Transverse colon (tissue), 4 donors: ENCODE results near the gene ILDR1. TPM values are rescaled to one million over a fixed set of nuclear protein-coding genes. Genes with fewer than 3 reads are reported as not detected.

Experiments used
- DNase-seq: peaks from one replicate; pipeline ENCODE4 v3.0.0-alpha.2; 2019
- H3K27ac ChIP-seq, 4 donors: fragments of 200-600 bp; sonication (generic); 2 replicates each; pipeline ENCODE4 v1.5.1; 2016 to 2018; ENCODE audit warnings: inconsistent platforms in 4 of 4
- H3K27me3 ChIP-seq: fragments of 200-600 bp; sonication (generic); 2 replicates; pipeline ENCODE4 v1.5.1; 2017; ENCODE audit warnings: inconsistent platforms
- H3K36me3 ChIP-seq, 4 donors: fragments of 200-600 bp; sonication (generic); 2 replicates each; pipeline ENCODE4 v1.5.1; 2017 to 2019; ENCODE audit warnings: inconsistent platforms in 4 of 4
- H3K4me1 ChIP-seq, 4 donors: fragments of 200-600 bp; sonication (generic); 2 replicates each; pipeline ENCODE4 v1.5.1; 2017 to 2020; ENCODE audit warnings: inconsistent platforms in 4 of 4
- H3K4me3 ChIP-seq, 4 donors: fragments of 200-600 bp; sonication (generic); 1 replicate in 1 of 4; 2 replicates in 3 of 4; pipeline versions ENCODE4 v1.5.1 to v1.6.1; 2017 to 2019; ENCODE audit warnings: inconsistent platforms in 4 of 4
- H3K9me3 ChIP-seq, 2 donors: fragments of 200-600 bp; sonication (generic); 2 replicates each; pipeline ENCODE4 v1.5.1; 2017 to 2019; ENCODE audit warnings: inconsistent platforms in 2 of 2
- CTCF ChIP-seq, 5 experiments: fragments of 200-600 bp in 3 of 5; fragments of 450-650 bp in 2 of 5; sonication (generic) in 3 of 5; IDR thresholded peaks; 1 replicate in 2 of 5; 2 replicates in 3 of 5; pipeline ENCODE4 v1.5.1; 2016 to 2017; ENCODE audit warnings: antibody characterized with exemption in 5 of 5, inconsistent platforms in 3 of 5, mild to moderate bottlenecking in 2 of 5, moderate library complexity in 1 of 5
- EP300 ChIP-seq: sonication (generic); formaldehyde crosslinking; IDR thresholded peaks from one replicate; pipeline ENCODE4 v1.6.1; 2017; ENCODE audit warnings: antibody characterized with exemption, low read depth
- POLR2A ChIP-seq: fragments of 450-650 bp; IDR thresholded peaks from one replicate; pipeline ENCODE4 v1.6.1; 2016; ENCODE audit warnings: antibody characterized with exemption, mild to moderate bottlenecking, moderate library complexity
- POLR2AphosphoS5 ChIP-seq, 3 donors: sonication (generic); formaldehyde crosslinking; IDR thresholded peaks; one replicate each; pipeline ENCODE4 v1.6.1; 2016; ENCODE audit warnings: antibody characterized with exemption in 3 of 3
- WGBS, 2 donors: methylation state at CpG; one replicate each; pipeline ENCODE4 v1.1.5; 2018; ENCODE audit warnings: low coverage in 1 of 2; 5-methylcytosine and 5-hydroxymethylcytosine counted together
- in situ Hi-C, 4 donors: fragments of 200-750 bp; cut with MboI; loops; one replicate each; pipeline versions ENCODE4 v1.15.0 to v1.15.1; 2017; ENCODE audit warnings: low sequenced_read_pairs in 3 of 4, low pct_ligation_motif_present in 1 of 4, low pct_unique_long_range_greater_than_20kb in 1 of 4
- intact Hi-C: fragments of 100-400 bp; cut with DNase I; formaldehyde crosslinking; loops from one replicate; pipeline ENCODE4 v1.15.1; 2023; ENCODE audit warnings: low total_unique reads
- total RNA-seq, 4 donors: library from RNA; depleted of rRNA; stranded (reverse); fragments of >200 nt; gene quantifications; one replicate each; pipeline ENCODE4 v1.1.0, GENCODE V29; 2016

Gene ILDR1
- total RNA-seq, 4 donors from 2014 or later = 13.8 to 27.7 (median 21.5) TPM

DNA sequence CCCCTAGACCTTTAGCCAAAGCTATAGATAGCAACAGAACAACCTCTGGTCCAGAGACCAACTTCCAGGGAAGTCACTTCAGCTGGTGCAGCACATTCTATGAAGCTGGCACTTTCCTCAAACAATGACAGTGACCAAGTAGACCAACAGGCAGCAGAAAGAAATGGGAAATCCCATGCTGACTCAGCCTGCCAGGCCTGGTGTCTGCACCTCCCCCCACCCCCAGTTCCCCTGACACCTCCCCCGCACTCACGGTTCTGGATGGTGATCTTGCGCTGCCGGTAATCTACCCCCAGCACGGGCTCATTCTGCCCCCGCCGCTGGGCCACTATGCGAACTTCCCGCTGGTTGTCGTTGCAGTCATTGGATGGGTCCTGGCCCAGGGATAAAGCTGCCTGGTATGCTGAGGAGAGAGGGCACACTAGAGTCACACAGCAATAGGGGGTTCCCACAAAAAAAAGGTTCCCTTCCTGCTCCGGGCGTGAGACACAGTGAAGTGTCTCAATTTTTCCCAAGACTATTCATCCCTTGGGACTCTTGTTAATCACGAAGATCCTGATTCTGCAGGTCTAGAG lies 17.0 kb downstream of the ILDR1 start:
- H3K27me3 ChIP-seq = no peaks in the 10 kb centered on the region

GRCh38 chr3:122004107-122004506 lies 17.9 kb downstream of the ILDR1 start:
- DNase-seq = no peak
- in situ Hi-C loops (no loop called here), intact Hi-C loops (no loop called here)
- H3K27me3 ChIP-seq = no peaks in the 10 kb centered on the region
- H3K4me3 ChIP-seq = no peak overlapping the region
- no peaks in the 10 kb centered on the region for H3K9me3 ChIP-seq
- no peaks in the 10 kb centered on the region for H3K36me3 ChIP-seq
- TF ChIP-seq EP300 (no peak), CTCF (IDR thresholded peaks at IDR 0.05) (no peak), POLR2A (no peak), POLR2AphosphoS5 (IDR thresholded peaks at IDR 0.05) (no peak)
- peak overlapping the region in 2 of 4 donors; percentile 14 to 30 for H3K27ac ChIP-seq
- H3K4me1 ChIP-seq = peaks cover 4 to 16% (median 7%) of the 10 kb centered on the region in 4 donors
- 49 to 53% methylated on average over 2 of the region's 2 CpGs for WGBS, 2 donors

More for the DNA sequence above, 17.0 kb downstream of the ILDR1 start:
- Histone ChIP-seq H3K27ac (no peak overlapping the region), H3K4me3 (no peak overlapping the region), H3K4me1 (peaks cover 4 to 16% (median 7%) of the 10 kb centered on the region in 4 donors), H3K9me3 (no peaks in the 10 kb centered on the region), H3K36me3 (no peaks in the 10 kb centered on the region)
- WGBS, 2 donors = 88% methylated on average over 13 of the region's 13 CpGs; no CpG with 5 or more reads in 1 of the 2 donors
- peak; percentile 26 for DNase-seq
- intact Hi-C loops = no loop called here
- in situ Hi-C loops = no loop called here
- TF ChIP-seq POLR2AphosphoS5 (IDR thresholded peaks at IDR 0.05) = no peak
- TF ChIP-seq EP300 = no peak
- TF ChIP-seq POLR2A = no peak
- no peak for TF ChIP-seq CTCF (IDR thresholded peaks at IDR 0.05)

- no peak for DNase-seq
- Histone ChIP-seq H3K27me3 (no peaks in the 10 kb centered on the region), H3K9me3 (no peaks in the 10 kb centered on the region), H3K36me3 (no peaks in the 10 kb centered on the region), H3K27ac (peak overlapping the region in 2 of 4 donors; percentile 21 to 30), H3K4me3 (no peak overlapping the region), H3K4me1 (peaks cover 4 to 16% (median 7%) of the 10 kb centered on the region in 4 donors)
- 0 to 22% methylated on average over 1 of the region's 1 CpG for WGBS, 2 donors
- no peak for TF ChIP-seq EP300
- no peak for TF ChIP-seq POLR2AphosphoS5 (IDR thresholded peaks at IDR 0.05)
- TF ChIP-seq POLR2A = no peak
- no peak for TF ChIP-seq CTCF (IDR thresholded peaks at IDR 0.05)
- in situ Hi-C loops = no loop called here
- intact Hi-C loops = no loop called here
These were observed 18.4 kb downstream of the ILDR1 start for GRCh38 chr3:122003606-122004005.

DNA sequence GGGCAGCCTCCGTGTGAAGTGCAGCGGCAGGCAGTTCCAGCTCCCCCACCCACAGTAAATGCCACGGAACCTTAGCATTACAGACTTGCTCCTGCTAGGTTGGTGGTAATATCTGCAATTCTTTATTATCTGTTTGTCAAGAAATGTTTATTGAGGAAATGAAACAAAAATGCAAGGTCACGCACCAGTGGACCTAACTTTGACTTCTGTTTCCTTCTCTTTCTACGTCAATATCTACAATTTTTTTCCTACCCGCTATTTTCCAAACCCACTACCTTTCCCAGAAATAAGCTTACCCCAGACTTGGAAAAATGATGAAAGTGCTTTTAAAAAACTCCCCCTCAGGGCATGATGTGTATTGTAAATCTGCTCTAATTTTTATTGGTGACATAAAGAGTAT lies 18.9 kb downstream of the ILDR1 start:
- no peak overlapping the region for H3K4me3 ChIP-seq
- DNase-seq = no peak
- peak overlapping the region in 2 of 4 donors; percentile 21 to 30 for H3K27ac ChIP-seq
- no peaks in the 10 kb centered on the region for H3K36me3 ChIP-seq
- no peaks in the 10 kb centered on the region for H3K27me3 ChIP-seq
- intact Hi-C loops (no loop called here), in situ Hi-C loops (no loop called here)
- WGBS, 2 donors = 19 to 28% methylated on average over 6 of the region's 6 CpGs
- TF ChIP-seq EP300 (no peak), CTCF (IDR thresholded peaks at IDR 0.05) (no peak)
- H3K9me3 ChIP-seq = no peaks in the 10 kb centered on the region
- H3K4me1 ChIP-seq = peaks cover 4 to 18% (median 7%) of the 10 kb centered on the region in 4 donors
